Stimulated activated naive CD4-positive, alpha-beta T cell (primary cell): ENCODE measurements around the gene AZGP1.
"Not testable (repeated sequence)": the region's sequence is repeated elsewhere in the genome, so short reads cannot be mapped to it uniquely, and the experiment has no call there.

Source experiments
- DNase-seq, 6 experiments: peaks; one replicate each; lab custom pipeline; 2025; lab: John Stamatoyannopoulos, UW

The AZGP1 gene

DNA sequence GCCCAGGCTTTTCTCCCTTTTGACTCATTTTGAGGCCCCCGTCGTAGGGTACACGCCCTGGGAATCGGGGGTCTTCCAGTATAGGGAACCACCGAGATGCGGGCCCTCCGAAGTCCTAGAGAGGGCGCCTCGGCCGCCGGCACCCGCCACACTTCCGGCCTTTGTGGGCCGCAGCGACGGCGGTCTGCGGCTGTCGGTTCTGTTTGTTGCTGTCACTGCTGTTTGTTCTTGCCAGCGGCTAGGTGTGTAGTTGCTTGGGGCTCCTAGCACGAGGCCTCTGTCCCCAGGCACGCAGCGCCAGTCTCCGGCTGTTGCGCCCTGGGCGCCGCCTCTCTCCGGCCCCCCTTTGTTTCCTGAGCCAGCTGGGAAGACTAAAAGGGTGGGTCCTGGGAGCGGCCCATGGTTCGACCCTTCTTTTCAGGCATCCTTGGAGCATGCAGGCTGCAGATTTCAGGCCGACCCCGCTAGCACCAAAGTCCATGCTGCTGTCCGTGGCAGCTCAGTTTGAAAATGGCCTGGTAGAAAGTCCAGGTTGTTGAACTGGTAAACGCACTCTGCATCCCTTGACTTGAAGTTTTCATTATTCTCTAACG, 21.8 kb upstream of the AZGP1 start:
- DNase-seq = peak; percentile 46 to 74 (median 59)

DNA sequence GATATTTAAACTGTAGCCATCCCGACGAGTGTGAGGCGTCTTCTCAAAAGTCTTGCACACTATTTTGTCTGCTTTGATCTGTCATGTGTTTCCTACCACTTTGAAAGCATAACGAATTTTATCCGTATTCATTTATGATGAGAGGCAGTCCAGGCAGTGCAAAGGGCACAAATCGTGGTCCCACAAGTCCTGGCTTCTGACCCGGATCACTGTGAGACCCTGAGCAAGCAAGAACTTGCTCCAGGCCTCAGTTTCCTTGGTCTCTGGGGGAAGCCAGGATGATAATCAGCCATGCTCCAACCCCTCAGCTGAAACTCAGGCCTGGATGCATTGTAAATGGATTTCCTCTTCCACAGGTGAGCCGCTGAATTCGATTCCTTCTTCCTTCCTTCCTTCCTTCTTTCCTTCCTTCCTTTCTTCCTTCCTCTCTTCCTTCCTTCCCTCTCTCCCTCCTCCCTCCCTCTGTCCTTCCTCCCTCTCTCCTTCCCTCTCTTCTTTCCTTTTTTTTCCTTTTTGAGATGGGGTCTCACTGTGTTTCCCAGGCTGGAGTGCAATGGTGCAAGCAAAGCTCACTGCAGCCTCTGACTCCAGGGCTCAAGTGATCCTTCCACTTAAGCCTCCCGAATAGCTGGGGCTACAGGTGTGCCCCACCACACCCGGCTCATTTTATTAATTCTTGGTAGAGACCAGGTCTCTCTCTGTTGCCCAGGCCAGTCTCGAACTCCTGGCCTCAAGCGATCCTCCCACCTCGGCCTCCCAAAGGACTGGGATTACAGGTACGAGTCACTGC, 21.1 kb upstream of the AZGP1 start:
- no peak for DNase-seq

GRCh38 chr7:99994819-99995218, 19.0 kb upstream of the AZGP1 start:
- no peak for DNase-seq

DNA sequence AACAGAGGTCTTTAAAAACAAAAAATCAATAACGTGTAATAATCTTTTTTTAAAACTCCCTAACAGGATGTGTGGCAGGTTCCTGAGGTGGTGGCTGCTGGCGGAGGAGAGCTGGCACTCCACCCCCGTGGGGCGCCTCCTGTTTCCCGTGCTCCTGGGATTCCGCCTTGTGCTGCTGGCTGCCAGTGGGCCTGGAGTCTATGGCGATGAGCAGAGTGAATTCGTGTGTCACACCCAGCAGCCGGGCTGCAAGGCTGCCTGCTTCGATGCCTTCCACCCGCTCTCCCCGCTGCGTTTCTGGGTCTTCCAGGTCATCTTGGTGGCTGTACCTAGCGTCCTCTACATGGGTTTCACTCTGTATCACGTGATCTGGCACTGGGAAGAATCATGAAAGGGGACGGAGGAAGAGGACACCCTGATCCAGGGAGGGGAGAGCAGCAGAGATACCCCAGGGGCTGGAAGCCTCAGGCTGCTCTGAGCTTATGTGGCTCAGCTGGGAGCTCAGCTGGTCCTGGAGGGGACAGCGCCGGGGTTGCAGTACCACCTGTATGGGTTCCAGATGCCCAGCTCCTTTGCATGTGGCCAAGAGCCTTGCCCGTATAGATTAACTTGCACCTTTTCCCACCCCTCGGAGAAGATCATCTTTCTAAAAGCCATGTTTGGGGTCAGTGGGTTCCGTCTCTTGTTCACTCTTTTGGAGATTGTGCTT, 16.7 kb upstream of the AZGP1 start:
- DNase-seq = no peak

DNA sequence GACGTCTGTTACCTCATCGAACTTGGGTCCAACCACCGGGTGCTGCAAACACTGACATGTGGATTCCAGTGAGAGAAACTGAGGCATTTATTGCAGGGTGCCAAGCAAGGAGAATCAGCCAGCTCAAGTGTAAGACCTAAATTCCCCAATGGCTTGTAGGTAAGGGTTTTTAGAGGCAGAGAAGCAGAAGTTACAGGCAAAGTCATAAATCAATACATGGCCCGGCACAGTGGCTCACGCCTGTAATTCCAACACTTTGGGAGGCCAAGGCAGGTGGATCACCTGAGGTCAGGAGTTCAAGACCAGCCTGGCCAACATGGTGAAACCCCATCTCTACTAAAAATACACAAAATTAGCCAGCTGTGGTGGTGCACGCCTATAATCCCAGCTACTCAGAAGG, 15.7 kb upstream of the AZGP1 start:
- not testable (repeated sequence) for DNase-seq

DNA sequence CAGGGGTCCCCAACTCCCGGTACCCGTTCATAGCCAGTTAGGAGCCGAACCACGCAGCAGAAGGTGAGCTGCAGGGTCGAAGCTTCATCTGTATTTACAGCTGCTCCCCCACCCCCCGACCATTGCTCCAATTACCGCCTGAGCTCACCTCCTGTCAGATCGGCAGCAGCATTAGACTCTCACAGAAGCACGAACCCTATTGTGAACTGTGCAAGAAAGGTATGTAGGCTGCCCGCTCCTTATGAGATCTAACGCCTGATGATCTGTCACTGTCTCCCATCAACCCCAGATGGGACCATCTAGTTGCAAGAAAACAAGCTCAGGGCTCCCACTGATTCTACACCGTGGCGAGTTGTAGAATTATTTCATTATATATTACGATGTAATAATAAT, 14.6 kb upstream of the AZGP1 start:
- no peak for DNase-seq

DNA sequence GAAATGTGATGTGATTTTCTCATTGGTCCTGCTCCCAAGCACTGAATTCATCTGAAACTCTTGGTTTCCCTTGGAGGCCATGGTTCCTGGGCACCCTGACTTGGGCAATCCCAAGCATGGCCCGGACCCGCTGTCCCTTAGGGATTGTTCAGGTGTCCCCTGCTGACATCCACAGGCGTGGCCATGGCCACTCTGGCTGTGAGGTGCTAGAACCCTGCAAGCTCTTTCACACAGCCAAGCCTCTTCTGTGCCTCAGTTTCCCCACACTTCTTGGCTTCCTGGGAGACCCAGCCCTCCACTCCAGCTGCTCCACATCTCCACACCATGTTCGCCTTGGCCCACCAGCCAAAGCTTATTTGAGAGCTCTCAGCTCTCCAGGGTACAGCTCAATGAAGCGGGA, 12.0 kb upstream of the AZGP1 start:
- no peak for DNase-seq

GRCh38 chr7:99987306-99987705, 11.5 kb upstream of the AZGP1 start:
- not testable (repeated sequence) for DNase-seq

GRCh38 chr7:99984593-99984992, 8.8 kb upstream of the AZGP1 start:
- no peak for DNase-seq

GRCh38 chr7:99981066-99981465, 5.2 kb upstream of the AZGP1 start:
- not testable (repeated sequence) for DNase-seq

GRCh38 chr7:99980448-99980872, 4.6 kb upstream of the AZGP1 start:
- not testable (repeated sequence) for DNase-seq

- peak; percentile 18 to 72 (median 56) for DNase-seq
Observed at GRCh38 chr7:99979814-99980225, 4.0 kb upstream of the AZGP1 start.

- DNase-seq = no peak
Observed at GRCh38 chr7:99976626-99977025, 795 bp upstream of the AZGP1 start.

DNA sequence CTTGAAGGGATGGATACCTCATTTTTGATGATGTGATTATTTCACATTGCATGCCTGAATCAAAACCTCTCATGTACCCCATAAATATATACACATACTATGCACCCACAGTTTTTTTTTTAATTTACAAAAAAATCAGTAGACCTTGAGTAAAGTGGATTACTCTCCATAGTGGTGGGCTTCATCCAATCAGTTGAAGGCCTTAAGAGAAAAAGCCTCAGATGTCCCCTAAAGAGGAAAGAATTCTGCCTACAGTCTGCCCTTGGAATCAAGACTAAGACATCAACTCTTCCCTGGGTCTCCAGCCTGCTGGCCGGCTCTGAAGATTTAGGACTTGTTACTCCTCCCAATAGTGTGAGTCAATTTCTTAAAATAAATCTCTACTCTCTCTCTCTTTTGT, 1.1 kb downstream of the AZGP1 start:
- no peak for DNase-seq

DNA sequence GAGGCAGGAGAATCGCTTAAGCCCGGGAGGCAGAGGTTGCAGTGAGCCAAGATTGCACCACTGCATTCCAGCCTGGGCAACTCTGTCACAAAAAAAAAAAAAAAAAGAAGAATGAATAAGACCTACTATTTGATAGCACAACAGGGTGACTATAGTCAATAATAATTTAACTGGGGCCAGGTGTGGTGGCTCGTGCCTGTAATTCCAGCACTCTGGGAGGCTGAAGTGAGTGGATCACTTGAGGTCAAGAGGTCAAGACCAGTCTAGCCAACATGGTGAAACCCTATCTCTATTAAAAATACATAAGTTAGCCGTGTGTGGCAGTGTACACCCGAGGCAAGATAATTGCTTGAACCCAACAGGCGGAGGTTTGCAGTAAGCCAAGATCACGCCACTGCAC, 2.0 kb downstream of the AZGP1 start:
- DNase-seq = not testable (repeated sequence)

DNA sequence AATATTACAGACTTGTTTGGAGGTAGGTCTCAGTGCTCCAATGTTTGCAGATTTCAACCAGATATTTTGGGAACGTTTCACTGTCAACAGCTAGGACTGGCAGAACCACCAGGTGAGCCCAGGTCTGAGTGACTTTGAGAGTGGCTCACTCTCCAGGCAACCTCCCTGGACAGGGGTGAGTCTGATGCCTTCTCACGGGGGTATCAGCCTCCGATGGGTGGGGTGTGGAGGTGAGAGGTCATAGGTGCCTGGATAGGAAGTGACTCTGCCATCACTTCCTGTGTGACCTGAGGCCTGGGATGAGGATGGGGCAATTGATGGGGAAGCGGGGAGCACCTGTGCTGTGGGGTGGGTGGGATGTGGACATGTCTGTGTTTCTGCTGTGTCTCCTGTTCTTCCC, 4.6 kb downstream of the AZGP1 start:
- no peak for DNase-seq

- not testable (repeated sequence) for DNase-seq
Observed at GRCh38 chr7:99969813-99970212, 6.0 kb downstream of the AZGP1 start.

DNA sequence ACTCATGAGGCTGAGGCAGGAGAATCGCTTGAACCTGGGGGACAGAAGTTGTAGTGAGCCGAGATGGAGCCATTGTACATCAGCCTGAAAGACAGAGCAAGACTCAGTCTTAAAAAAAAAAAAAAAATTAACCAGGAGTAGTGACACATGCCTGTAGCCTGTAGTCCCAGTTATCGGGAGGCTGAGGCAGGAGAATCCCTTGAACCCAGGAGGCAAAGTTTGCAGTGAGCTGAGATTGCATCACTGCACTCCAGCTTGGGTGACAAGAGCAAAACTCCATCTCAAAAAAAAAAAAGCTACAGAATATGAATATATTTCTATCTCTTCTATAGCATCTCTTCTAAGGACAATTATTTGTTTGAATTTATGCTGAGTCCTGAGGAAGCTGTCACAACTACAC, 6.5 kb downstream of the AZGP1 start:
- DNase-seq = no peak

GRCh38 chr7:99958564-99959227, 17.1 kb downstream of the AZGP1 start:
- no peak for DNase-seq

DNA sequence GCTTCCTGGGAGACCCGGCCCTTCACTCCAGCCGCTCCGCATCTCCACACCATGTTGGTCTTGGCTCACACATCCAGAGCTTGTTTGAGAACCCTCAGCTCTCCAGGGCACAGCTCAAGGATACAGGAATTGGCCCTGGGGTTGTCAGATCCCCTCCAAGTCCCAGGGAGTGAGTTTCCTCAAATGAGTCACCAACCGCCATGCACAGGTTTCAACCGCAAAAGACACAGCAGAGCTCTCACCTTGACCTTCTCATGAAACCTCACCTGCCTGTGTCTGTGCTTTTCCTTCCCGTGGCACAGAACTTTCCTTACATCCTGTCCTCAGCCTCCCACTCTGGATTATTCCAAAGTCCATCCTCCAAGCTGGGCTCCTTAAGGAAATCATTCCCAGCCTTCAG, 20.6 kb downstream of the AZGP1 start:
- DNase-seq = no peak

DNA sequence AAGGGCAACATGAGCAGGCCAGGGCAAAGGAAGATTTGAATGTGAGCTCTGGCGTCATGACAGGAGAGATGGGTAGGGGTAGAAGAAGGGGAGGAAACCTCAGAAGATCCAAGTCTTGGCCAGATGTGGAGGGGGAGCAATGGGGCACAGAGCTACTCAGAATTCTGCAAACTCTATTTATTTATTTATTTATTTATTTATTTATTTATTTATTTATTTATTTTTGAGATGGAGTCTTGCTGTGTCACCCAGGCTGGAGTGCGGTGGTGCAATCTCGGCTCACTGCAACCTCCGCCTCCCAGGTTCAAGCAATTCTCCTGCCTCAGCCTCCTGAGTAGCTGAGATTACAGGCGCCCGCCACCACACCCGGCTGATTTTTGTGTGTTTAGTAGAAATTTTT, 21.2 kb downstream of the AZGP1 start:
- DNase-seq = not testable (repeated sequence)

DNA sequence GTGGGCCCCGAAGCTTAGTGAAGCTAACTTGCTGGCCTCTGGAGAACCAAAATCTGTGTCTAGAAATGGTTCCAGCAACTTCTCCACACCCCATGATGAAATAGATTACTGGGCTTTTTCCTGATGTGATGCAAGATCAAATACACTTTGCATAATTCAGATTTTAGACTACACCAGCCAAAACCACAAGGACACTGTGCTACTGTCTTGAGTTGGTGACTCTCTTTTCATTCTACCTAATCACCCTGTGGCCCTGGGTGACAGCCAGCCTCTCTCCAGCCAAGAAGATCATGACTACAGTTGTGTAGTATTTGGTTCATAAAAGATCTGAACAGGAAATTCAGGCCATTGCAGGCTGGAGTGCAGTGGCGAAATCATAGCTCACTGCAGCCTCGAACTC, 22.2 kb downstream of the AZGP1 start:
- no peak for DNase-seq

DNA sequence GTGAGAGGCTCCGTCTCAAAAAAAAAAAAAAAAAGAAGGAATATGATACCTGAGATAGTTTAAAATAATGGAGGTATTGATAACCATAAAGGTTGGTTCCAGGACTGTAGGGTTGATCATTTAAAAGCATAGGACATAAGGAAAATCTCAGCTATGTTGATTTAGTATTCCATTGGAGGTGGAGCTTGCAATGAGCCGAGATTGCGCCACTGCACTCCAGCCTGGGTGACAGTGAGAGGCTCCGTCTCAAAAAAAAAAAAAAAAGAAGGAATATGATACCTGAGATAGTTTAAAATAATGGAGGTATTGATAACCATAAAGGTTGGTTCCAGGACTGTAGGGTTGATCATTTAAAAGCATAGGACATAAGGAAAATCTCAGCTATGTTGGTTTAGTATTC, 23.2 kb downstream of the AZGP1 start:
- DNase-seq = not testable (repeated sequence)
